Inflammatory macrophage (primary cell): ENCODE measurements around the gene RESF1.

ENCODE experiments used
- DNase-seq, 2 donors: peaks; one replicate each; pipeline ENCODE4 v3.0.0-alpha.2; 2020 to 2022

RESF1 gene

GRCh38 chr12:31959701-31960391 lies 631 bp downstream of the RESF1 start:
- DNase-seq = peak; percentile 42 to 46

GRCh38 chr12:31961137-31961536 lies 1.9 kb downstream of the RESF1 start:
- no peak for DNase-seq

GRCh38 chr12:31962076-31962475 lies 2.9 kb downstream of the RESF1 start:
- no peak for DNase-seq

DNA sequence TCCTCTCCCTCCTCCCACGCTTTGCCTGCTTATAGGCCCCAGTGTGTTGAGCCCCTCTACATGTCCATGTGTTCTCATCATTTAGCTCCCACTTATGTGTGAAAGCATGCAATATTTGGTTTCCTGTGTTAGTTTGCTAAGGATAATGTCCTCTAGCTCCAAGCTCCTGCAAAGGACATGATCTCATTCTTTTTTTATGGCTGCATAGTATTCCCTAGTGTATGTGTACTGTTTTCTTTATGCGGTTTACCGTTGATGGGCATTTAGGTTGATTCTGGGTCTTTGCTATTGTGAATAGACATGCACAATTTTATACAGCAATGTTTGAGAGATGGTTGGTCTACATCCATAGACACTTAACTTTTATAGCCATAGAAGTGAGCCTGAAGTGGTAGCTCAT lies 5.1 kb downstream of the RESF1 start:
- DNase-seq = no peak

GRCh38 chr12:31965090-31965489 lies 5.9 kb downstream of the RESF1 start:
- DNase-seq = no peak

DNA sequence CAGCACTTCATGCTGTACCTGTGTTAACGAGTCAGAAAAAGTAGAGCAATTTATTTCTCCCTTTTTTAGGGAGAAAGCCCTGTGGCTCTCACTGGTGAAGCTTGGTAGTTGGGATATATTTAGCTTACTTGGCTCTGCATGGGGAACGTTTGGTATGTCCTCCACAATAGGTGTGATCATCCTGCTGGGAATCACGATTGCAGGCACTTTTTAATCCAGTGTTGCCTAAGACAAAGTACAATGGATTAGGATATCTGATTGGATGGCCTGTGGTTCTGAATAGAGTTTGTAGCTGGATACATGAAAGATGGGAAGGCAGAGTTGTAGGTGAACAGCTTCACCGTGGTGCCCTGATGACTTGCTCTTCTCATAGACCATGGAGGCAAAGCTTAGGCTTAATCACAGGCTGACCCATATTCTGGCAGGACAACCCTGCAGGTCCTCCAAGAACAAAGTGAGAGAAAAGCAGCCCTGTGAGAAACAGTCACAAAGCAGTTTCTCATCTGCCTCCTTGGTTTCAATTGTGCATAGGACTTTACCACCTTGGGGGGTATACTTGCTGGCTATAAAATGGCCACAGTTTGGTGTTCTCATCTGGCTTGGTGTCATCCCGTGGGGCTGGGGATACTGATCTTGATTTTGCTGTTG lies 7.5 kb downstream of the RESF1 start:
- DNase-seq = no peak

- no peak for DNase-seq
Observed at GRCh38 chr12:31967539-31967938, 8.3 kb downstream of the RESF1 start.

- no peak for DNase-seq
Observed at GRCh38 chr12:31970199-31970598, 11.0 kb downstream of the RESF1 start.

- DNase-seq = no peak
Observed at GRCh38 chr12:31973818-31974217, 14.6 kb downstream of the RESF1 start.

GRCh38 chr12:31974673-31975072 lies 15.5 kb downstream of the RESF1 start:
- DNase-seq = no peak

GRCh38 chr12:31984806-31985591 lies 25.8 kb downstream of the RESF1 start:
- DNase-seq = no peak

GRCh38 chr12:31985832-31986231 lies 26.6 kb downstream of the RESF1 start:
- DNase-seq = no peak

- DNase-seq = no peak
Observed at GRCh38 chr12:31989571-31990362, 30.6 kb downstream of the RESF1 start.

- DNase-seq = no peak
Observed at GRCh38 chr12:31991146-31991545, 31.9 kb downstream of the RESF1 start.

- no peak for DNase-seq
Observed at GRCh38 chr12:31991815-31992214, 32.6 kb downstream of the RESF1 start.

GRCh38 chr12:31999692-32000091 lies 40.5 kb downstream of the RESF1 start:
- DNase-seq = no peak

GRCh38 chr12:32000373-32001005 lies 41.3 kb downstream of the RESF1 start:
- DNase-seq = no peak

- DNase-seq = no peak
Observed at GRCh38 chr12:32002848-32003493, 43.8 kb downstream of the RESF1 start.

- no peak for DNase-seq
Observed at GRCh38 chr12:32003654-32004053, 44.4 kb downstream of the RESF1 start.

DNA sequence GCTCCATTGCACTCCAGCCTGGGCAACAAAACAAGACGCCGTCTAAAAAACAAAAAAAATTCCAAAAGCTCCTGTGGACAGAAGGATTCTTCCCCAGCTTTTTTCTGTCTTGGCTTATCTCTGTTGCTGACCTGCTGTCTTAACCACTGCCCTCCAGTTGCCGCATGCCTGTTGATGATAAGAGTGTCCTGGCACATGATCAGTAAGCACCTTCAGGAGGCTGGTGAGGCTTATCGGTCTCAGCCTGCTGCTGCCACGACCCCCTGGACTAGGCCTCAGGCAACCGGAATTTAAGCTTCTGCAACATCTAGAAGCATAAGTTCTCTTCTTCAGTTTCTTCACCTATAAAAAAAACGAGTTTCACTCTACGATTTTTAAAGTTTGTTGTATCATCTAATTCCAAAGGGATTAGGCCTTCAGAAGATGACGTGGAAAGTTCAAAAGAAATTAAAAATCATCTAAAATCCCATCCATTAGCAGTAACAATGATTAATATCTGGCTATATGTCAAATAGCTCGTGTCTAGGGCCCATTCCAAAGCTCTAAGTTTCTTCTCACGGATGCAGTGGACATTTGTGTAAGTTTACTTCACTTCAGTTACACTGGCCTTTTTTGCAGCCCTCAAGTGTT lies 46.4 kb downstream of the RESF1 start:
- DNase-seq = no peak
